Stimulated activated CD4-positive, alpha-beta T cell treated with anti-CD3 and anti-CD28 coated beads, Interleukin-12 subunit alpha, Interleukin-12 subunit beta, amount 100 ng/mL, for 48 hours (primary cell): ENCODE measurements around the gene SPTAN1.
"Not testable (repeated sequence)": the region's sequence is repeated elsewhere in the genome, so short reads cannot be mapped to it uniquely, and the experiment has no call there.

ENCODE experiments used
- DNase-seq, 3 donors: peaks; one replicate each; pipeline ENCODE4 v3.0.0-alpha.2; 2020; ENCODE audit warnings: low read depth in 2 of 3, low spot score in 1 of 3

The SPTAN1 gene

GRCh38 chr9:128552153-128552743, at the start of gene SPTAN1:
TSS of gene SPTAN1 (plus strand) at chr9:128552587. CDS start at chr9:128566741, 14,154 bp downstream.
- peak; percentile 85 to 93 (median 89) for DNase-seq

GRCh38 chr9:128503415-128503825, 49.0 kb upstream of the SPTAN1 start:
- DNase-seq = not testable (repeated sequence)

DNA sequence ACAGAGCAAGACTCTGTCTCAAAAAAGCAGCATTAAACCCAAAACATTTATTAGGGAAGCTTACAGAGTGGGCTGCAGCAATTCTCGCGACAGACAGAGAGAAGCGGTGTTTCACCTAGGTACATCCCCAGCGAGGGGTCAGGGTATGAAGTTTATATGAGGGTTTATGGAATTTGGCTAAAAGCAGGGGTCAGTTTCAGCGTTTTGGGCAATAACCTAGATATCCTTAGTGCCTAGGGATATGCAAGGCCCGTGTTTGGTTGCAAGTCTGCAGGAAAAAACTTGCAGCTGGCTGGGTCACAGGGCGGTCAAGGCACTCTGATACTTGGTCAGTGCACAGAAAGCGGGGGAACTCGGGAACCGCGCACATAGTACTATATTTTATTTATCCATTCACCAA, 48.5 kb upstream of the SPTAN1 start:
- no peak for DNase-seq

- DNase-seq = peak; percentile 90 to 96 (median 94)
Observed at GRCh38 chr9:128504485-128505413, 47.6 kb upstream of the SPTAN1 start, which contains the start of gene GLE1. TSS of gene GLE1 (plus strand) at chr9:128504719. CDS start at chr9:128504806, 87 bp downstream.

DNA sequence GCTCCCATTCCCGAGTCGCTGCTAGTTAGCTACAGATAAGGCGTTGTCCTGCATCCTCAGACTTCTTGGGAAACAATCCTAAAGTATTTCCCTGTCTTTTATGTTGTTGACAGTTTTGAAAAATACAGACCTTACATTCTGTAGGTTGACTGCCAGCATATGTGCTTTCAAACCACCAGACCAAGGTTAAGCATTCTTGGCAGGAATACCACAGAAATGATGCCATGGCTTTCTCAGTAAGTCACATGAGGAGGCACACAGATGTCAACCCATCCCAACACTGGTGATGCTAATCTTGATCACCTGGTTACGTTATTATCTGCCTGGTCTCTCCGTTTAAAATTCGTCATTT, 47.0 kb upstream of the SPTAN1 start:
- DNase-seq = no peak

DNA sequence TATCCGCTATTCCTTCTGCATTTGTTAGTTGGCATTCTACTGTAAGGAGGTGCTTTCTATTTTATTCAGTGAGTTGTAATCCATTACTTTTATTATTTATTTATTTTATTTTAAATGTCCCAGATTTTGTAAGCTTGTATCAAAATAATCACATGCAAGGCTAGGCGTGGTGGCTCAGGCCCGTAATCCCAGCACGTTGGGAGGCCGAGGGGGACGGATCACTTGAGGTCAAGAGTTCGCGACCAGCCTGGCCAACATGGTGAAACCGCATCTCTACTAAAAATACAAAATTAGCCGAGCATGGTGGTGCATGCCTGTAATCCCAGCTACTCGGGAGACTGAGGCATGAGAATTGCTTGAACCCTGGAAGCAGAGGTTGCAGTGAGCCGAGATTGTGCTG, 46.5 kb upstream of the SPTAN1 start:
- DNase-seq = not testable (repeated sequence)

DNA sequence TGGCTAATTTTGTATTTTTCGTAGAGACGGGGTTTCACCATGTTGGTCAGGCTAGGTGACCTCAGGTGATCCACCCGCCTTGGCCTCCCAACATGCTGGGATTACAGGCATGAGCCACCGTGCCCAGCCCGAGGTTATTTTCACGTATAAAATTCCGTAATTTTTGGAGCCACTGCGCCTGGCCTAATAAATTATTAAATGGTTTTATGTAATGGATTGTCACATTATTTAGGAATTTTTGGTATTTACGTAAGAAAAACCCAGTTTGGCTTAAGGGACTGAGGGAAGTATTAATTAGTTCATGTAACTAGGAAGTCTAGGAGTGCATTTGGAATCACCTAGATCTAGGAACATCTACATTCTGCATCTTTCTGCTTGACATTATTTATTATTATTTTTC, 39.6 kb upstream of the SPTAN1 start:
- no peak for DNase-seq

DNA sequence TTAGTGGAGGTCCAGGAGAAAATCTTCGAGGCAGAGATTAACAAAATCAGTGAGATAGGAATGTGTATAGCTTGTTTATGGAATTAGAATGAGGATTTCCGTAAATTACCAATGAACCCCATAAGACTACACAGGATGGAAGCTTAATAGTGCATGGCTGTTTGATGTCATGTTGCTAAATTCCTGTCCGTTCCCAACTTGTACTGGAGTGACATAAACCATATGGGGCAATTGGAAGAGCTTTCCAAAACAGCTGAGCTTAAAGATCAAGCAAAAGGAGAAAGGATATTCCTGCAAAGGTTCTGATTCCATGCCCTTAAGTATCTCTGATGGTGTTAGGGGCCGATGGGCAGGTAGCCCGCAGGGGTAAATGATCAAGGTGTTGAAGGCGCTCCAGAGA, 30.4 kb upstream of the SPTAN1 start:
- DNase-seq = no peak

- DNase-seq = no peak
Observed at GRCh38 chr9:128523199-128523925, 29.0 kb upstream of the SPTAN1 start.

GRCh38 chr9:128526720-128527119, 25.7 kb upstream of the SPTAN1 start:
- no peak for DNase-seq

GRCh38 chr9:128528445-128529160, 23.8 kb upstream of the SPTAN1 start:
- no peak for DNase-seq

- no peak for DNase-seq
Observed at GRCh38 chr9:128529191-128529590, 23.2 kb upstream of the SPTAN1 start.

- no peak for DNase-seq
Observed at GRCh38 chr9:128532581-128532980, 19.8 kb upstream of the SPTAN1 start.

DNA sequence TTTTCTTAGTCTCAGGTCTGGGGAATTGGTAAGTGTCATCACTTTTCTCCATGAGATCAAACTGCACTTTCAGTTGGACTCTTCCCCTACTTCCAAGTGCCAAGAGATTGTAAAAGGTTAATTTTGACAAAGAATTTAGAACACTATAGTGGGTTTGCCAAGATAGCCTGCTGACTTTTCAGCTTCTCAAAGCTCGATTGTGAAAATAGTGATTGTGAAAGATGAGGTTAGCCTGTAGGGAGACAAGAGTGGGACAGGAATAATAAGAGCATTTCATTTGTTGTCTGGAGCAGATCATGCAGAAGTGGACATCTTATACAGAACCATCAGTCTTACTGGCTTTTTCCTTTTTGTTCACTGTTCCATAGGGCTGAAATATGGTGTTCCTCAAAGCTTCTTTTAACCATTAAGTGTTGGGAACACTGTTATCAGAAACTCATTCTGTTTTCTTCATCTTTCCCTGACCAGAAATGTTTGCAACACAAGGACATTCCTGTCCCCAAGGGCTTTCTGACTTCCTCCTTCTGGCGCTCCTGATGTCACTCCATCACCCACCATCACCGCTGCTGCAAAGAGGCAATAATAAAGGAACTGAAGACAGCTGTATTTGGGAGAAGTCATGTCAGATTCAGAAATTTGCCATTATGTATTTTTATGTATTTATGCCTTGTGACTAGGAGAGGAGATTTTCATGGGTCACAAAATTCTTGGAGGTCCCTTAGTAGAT, 11.6 kb upstream of the SPTAN1 start:
- no peak for DNase-seq

GRCh38 chr9:128546504-128546903, 5.9 kb upstream of the SPTAN1 start:
- DNase-seq = no peak

- no peak for DNase-seq
Observed at GRCh38 chr9:128548876-128549275, 3.5 kb upstream of the SPTAN1 start.

- peak; percentile 25 to 39 (median 37) for DNase-seq
Observed at GRCh38 chr9:128550226-128550625, 2.2 kb upstream of the SPTAN1 start.

DNA sequence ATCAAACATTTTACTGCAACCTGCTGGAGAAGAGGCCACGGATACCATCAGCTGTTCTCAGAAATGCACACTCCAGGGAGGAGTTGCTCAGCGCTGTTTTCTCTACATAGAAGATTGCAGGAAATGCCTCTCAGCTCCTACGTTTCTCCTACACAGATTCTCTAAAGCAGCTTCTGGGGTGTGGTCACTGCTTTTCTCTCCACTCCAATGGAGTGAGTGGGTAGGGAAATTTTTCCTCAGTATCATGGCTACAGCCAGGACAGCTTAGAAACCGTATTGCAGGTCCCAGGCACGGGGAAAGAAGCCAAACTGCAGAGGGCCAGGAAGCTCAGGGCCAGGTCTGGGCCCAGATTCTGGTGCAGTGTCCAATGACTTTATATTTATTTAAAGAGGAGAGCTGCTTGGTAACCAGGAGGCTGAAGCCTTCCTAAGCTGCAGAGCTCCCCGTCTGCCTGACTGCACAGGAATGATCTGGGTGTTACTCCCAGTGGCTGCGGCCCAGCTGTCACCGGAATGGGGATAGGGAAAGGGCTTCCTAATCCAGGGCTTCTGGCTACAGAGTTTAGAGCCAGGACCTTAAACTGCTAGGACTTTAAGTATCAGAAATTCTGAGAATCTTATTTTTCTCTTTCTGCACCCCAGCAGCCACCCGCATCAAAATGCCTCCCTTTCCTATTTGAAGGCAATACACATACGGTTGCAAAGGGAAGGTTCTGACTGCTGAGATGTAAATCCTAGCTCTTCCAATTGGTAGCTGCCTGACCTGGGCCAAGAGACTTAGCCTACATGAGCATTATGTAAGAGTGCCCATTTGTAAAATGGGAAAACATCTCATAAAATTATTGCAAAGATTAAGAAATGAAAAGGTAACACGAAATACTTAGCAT, 1.4 kb upstream of the SPTAN1 start:
- DNase-seq = no peak

DNA sequence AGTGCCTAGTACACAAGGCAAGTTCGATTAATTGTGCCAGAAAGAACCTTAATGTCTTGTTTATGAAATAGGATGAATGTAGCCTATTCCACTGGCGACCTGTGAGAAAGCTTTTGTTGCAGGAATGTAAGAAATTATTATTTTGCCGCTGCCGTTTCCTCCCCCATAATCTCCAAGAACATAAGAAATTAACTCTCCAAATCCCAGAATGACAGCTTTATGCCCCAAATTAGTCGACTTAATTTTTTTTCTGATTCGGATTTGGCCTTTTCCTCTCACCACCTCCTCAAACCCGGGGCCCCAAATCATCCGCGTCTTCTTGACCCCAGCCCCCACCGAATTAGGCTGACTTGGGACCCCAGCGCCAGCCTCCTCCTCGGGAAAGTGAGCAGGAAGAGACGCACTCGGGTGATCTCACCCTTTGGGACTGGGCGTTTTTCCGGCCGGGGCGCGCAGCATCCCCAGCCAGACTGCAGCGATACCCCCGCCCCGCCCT, 682 bp upstream of the SPTAN1 start:
- DNase-seq = no peak
